Measurements from ENCODE around the gene JHY. TPM values are rescaled to one million over a fixed set of nuclear protein-coding genes. Genes with fewer than 3 reads are reported as not detected.

Gene JHY
- total RNA-seq, 1 experiment from 2014 or later: 4.8 TPM

GRCh38 chr11:122872046-122872445 lies 10.5 kb upstream of the JHY start:
- Histone ChIP-seq H3K4me1 (ENCODE audit: control insufficient read depth in 1 of 2, insufficient read depth in 2 of 2, low read length in 2 of 2) (no peaks in the 10 kb centered on the region), H4K20me1 (ENCODE audit: insufficient read depth) (no peaks in the 10 kb centered on the region), H3K27ac (ENCODE audit: low read depth, low read length) (no peak overlapping the region), H3K4me3 (replicated peaks in 1 of 2; ENCODE audit: low read depth in 1 of 2, low read length in 2 of 2) (no peak overlapping the region), H2AFZ (ENCODE audit: low read depth, low read length, poor library complexity, severe bottlenecking) (no peak overlapping the region), H3K4me2 (ENCODE audit: low read length) (no peak overlapping the region), H3K9ac (ENCODE audit: low read length) (no peak overlapping the region), H3K9me3 (ENCODE audit: control insufficient read depth in 1 of 2, insufficient read depth in 1 of 2, low read depth in 1 of 2, low read length in 2 of 2) (no peaks in the 10 kb centered on the region), H3K79me2 (ENCODE audit: insufficient read depth, low read length) (no peaks in the 10 kb centered on the region), H3K9me2 (ENCODE audit: insufficient read depth) (no peaks in the 10 kb centered on the region), H3K27me3 (ENCODE audit: insufficient read depth, low read length) (no peaks in the 10 kb centered on the region), H3K36me3 (ENCODE audit: control insufficient read depth in 1 of 2, insufficient read depth in 2 of 2, low read length in 2 of 2) (no peaks in the 10 kb centered on the region)
- DNase-seq (ENCODE audit: low read depth, low spot score) (no peak), ATAC-seq (no peak)
- TF ChIP-seq POLR2AphosphoS5 (IDR thresholded peaks at IDR 0.05; ENCODE audit: low read depth, low read length) (no peak), MAX (IDR thresholded peaks at IDR 0.05) (no peak), SRF (IDR thresholded peaks at IDR 0.05; ENCODE audit: low read depth) (no peak), SIN3A (IDR thresholded peaks at IDR 0.05; ENCODE audit: low read depth) (no peak), FOSL1 (IDR thresholded peaks at IDR 0.05; ENCODE audit: low read depth) (no peak), CTCF (IDR thresholded peaks at IDR 0.05 in 2 of 3, conservative IDR thresholded peaks at IDR 0.05 in 1 of 3; ENCODE audit: borderline replicate concordance in 1 of 3, insufficient read depth in 1 of 3, low read depth in 2 of 3, low read length in 2 of 3) (no peak), CBX3 (IDR thresholded peaks at IDR 0.05; ENCODE audit: low read depth) (no peak), REST (IDR thresholded peaks at IDR 0.05; ENCODE audit: low read depth) (no peak), TCF7L2 (IDR thresholded peaks at IDR 0.05; ENCODE audit: borderline replicate concordance, extremely low read depth, insufficient read depth, insufficient read length) (no peak), CEBPB (IDR thresholded peaks at IDR 0.05; ENCODE audit: low read depth) (no peak), ZBTB33 (IDR thresholded peaks at IDR 0.05; ENCODE audit: extremely low read depth, insufficient replicate concordance, low read length) (no peak), JUND (IDR thresholded peaks at IDR 0.05) (no peak)
- ChIA-PET RAD21 (ENCODE audit: low non-redundant PET in 1 of 2, low total read pairs in 2 of 2, uncharacterized antibody in 2 of 2, unreplicated experiment in 2 of 2) (no interaction called here), POLR2A (no interaction called here), CTCF (interaction anchor here (1.5 to 4.6 kb wide), 2 partner anchors 8 to 12 kb away, joined by 4 to 23 read pairs; no protein-coding TSS in a partner anchor)
- intact Hi-C loops (cut with micrococcal nuclease): no loop called here
- BruUV-seq (replicated peaks): no TSS peak
